Globus pallidus (tissue), 1 donor: ENCODE results near the gene CAPZA1.

Experiments
- DNase-seq: peaks from one replicate; pipeline ENCODE4 v3.0.0-alpha.2; 2015; ENCODE audit warnings: low spot score

CAPZA1 gene

GRCh38 chr1:112715264-112716053 lies 95.8 kb downstream of the CAPZA1 start, which contains the start of gene PPM1J:
Gene PPM1J (minus strand): TSS chr1:112715332. CDS start chr1:112715301, 31 bp downstream.
- DNase-seq: peak; percentile 78

DNA sequence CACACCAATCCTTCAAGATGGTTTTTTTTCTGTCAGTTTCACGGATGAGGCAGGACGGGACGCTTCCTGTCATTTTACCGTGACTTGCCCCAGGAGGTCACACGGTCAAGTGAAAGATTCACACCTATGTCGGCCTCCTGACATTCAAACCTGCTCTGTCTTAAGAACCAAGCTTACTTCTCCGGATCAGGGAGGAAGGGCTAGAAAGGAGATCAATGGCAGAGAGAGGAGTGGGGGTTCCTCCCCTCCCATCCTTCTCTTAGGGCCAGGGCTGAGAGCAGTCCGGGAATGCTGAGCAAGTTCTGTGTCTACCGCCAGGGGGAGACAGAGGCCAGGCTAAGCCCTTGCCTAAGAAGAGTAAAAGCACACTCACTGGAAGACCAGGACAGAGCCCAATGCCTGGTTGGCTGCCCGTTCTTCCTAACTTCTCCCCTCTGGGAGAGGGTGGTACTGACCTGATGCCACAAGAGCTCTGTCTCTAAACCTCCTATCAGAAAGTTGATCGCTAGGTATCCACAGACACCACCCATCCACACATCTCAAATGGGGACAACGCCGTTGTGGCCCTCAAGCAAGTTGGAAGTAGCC lies 96.6 kb downstream of the CAPZA1 start:
- peak; percentile 93 for DNase-seq

DNA sequence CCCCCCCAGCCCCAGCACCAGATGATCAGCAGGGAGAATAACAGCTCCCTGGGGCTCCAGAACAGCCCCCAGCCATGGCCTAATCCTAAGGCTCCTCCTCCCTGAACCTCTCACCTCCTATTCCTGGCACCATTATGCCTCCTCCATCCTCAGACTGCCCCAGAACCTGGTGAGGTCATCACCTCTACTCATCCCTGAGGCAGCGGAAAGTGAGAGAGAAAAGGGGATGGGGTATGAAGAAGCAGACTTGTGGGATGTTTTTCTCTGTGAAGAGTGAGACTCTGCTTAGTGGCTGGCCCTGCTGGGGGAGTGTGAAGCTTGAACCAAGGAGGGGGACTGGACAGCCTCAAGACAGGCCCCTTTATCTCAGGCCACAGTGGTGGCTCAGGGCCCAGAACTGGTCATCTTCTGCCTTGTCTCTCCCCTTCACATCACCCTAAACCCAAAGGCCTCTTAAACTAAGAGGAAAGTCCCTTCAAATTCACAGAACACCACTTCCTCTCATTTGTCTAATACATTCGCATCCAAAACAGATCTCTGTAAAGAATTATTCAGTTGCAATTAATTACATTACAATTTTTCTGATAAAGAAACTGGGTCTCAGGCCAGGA lies 97.7 kb downstream of the CAPZA1 start:
- no peak for DNase-seq

GRCh38 chr1:112718691-112719418 lies 99.2 kb downstream of the CAPZA1 start:
- DNase-seq: peak; percentile 74

GRCh38 chr1:112719706-112720105 lies 100.1 kb downstream of the CAPZA1 start:
- DNase-seq: no peak

DNA sequence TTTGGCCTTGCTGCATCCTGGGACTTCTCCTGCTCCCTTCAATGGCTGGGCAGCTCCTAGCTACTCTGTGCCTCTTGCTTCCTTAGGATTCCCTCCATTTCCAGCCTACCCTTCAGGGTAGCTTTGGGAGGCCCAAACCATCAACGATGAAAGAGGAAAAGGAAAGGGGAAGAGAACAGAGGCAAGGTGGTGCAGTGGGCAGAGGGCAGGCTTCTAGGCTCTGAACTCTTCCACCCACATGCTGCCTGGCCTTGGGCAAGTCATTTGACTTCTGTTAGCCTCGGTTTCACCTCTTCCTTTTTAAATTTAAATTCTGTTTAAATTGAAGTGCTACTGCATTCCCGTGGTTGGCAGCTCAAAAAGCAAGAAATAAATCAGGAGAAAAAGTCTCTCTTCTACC lies 101.2 kb downstream of the CAPZA1 start:
- no peak for DNase-seq
